B cell (primary cell): ENCODE measurements around the gene CD151. TPM values are rescaled to one million over a fixed set of nuclear protein-coding genes. Genes with fewer than 3 reads are reported as not detected.

Experiments
- ATAC-seq: fragments of 200-7000 bp; cut with Tn5 transposase; one replicate; pipeline ENCODE4 v1.10.0; 2021; ENCODE audit warnings: low read depth, mild to moderate bottlenecking, moderate number of reproducible peaks, moderate library complexity
- CTCF ChIA-PET: fragments of 350-600 bp; sonication (Branson Sonifier 250); formaldehyde crosslinking; loops from one replicate; lab custom pipeline; 2021; ENCODE audit warnings: antibody characterized with exemption, inconsistent platforms; lab: Charles Lee
- POLR2A ChIA-PET: fragments of 350-600 bp; sonication (Branson Sonifier 250); formaldehyde crosslinking; loops from one replicate; lab custom pipeline; 2021; ENCODE audit warnings: antibody characterized with exemption; lab: Charles Lee
- DNase-seq: peaks from one replicate; pipeline ENCODE4 v3.0.0; 2013
- H2AFZ ChIP-seq: 2 replicates; pipeline ENCODE4 v1.6.1; 2012; ENCODE audit warnings: mild to moderate bottlenecking, low read depth, low read length; ENCODE audit not compliant: insufficient read depth, poor library complexity, severe bottlenecking
- H3K27ac ChIP-seq, 2 donors: 1 replicate in 1 of 2; 2 replicates in 1 of 2; pipeline ENCODE4 v1.5.1; 2012 to 2013; ENCODE audit warnings: low read length in 2 of 2, mild to moderate bottlenecking in 2 of 2, moderate library complexity in 1 of 2
- H3K27me3 ChIP-seq, 4 experiments: fragments of 200-600 bp in 1 of 4; sonication (generic) in 1 of 4; replicated peaks in 1 of 4; 1 replicate in 2 of 4; 2 replicates in 2 of 4; pipeline versions ENCODE4 v1.6.1 to v1.7.0; 2013 to 2016; ENCODE audit warnings: low read length in 3 of 4, mild to moderate bottlenecking in 2 of 4, mixed read lengths in 1 of 4, moderate library complexity in 1 of 4; ENCODE audit not compliant: insufficient read depth in 4 of 4, control insufficient read depth in 3 of 4; ENCODE audit errors: control extremely low read depth in 1 of 4
- H3K36me3 ChIP-seq, 2 experiments: replicated peaks in 1 of 2; 1 replicate in 1 of 2; 2 replicates in 1 of 2; pipeline versions ENCODE4 v1.6.1 to v1.7.1; 2013; ENCODE audit warnings: low read length in 1 of 2; ENCODE audit not compliant: insufficient read depth in 2 of 2, control insufficient read depth in 1 of 2; ENCODE audit errors: control extremely low read depth in 1 of 2, extremely low read depth in 1 of 2
- H3K4me1 ChIP-seq, 2 donors: fragments of 200-600 bp in 1 of 2; sonication (generic) in 1 of 2; 1 replicate in 1 of 2; 2 replicates in 1 of 2; pipeline versions ENCODE4 v1.5.1 to v1.6.1; 2013 to 2017; ENCODE audit warnings: low read length in 2 of 2; ENCODE audit not compliant: control insufficient read depth in 2 of 2, insufficient read depth in 2 of 2
- H3K4me2 ChIP-seq: replicated peaks from 2 replicates; pipeline ENCODE3; 2012; ENCODE audit warnings: mild to moderate bottlenecking, low read depth, low read length; ENCODE audit not compliant: poor library complexity, severe bottlenecking
- H3K4me3 ChIP-seq, 5 experiments: fragments of 200-600 bp in 1 of 5; sonication (generic) in 1 of 5; 1 replicate in 3 of 5; 2 replicates in 2 of 5; pipeline versions ENCODE4 v1.5.1 to v1.7.0; 2011 to 2016; ENCODE audit warnings: low read length in 4 of 5, mild to moderate bottlenecking in 4 of 5, low read depth in 2 of 5, control low read depth in 1 of 5, moderate library complexity in 1 of 5; ENCODE audit not compliant: insufficient read depth in 1 of 5; ENCODE audit errors: control extremely low read depth in 1 of 5, extremely low read depth in 1 of 5
- H3K79me2 ChIP-seq: fragments of 200-600 bp; sonication (generic); one replicate; pipeline ENCODE4 v1.6.0; 2016; ENCODE audit warnings: low read length; ENCODE audit not compliant: control insufficient read depth, insufficient read depth
- H3K9ac ChIP-seq: fragments of 200-600 bp; sonication (generic); 2 replicates; pipeline ENCODE4 v1.6.1; 2017; ENCODE audit warnings: mild to moderate bottlenecking, low read length, moderate library complexity
- H3K9me3 ChIP-seq, 3 donors: one replicate each; pipeline versions ENCODE4 v1.6.1 to v1.7.1; 2013; ENCODE audit warnings: low read length in 2 of 3; ENCODE audit not compliant: control insufficient read depth in 2 of 3, insufficient read depth in 1 of 3; ENCODE audit errors: control extremely low read depth in 1 of 3
- H4K20me1 ChIP-seq: 2 replicates; pipeline ENCODE4 v1.6.0; 2012; ENCODE audit warnings: mild to moderate bottlenecking, low read length; ENCODE audit not compliant: insufficient read depth, control insufficient read depth, poor library complexity, severe bottlenecking
- H3K27ac Mint-ChIP-seq: one replicate; pipeline ENCODE4 v1.8.0; 2021; ENCODE audit warnings: mixed read lengths
- H3K27me3 Mint-ChIP-seq: one replicate; pipeline ENCODE4 v1.8.0; 2021; ENCODE audit warnings: mixed read lengths
- H3K4me1 Mint-ChIP-seq: one replicate; pipeline ENCODE4 v1.8.0; 2021; ENCODE audit warnings: mixed read lengths
- H3K4me3 Mint-ChIP-seq: one replicate; pipeline ENCODE4 v1.8.0; 2021; ENCODE audit warnings: mixed read lengths
- H3K9me3 Mint-ChIP-seq: one replicate; pipeline ENCODE4 v1.8.0; 2022; ENCODE audit warnings: mixed read lengths; ENCODE audit not compliant: insufficient read depth
- CTCF ChIP-seq: fragments of 200-600 bp; IDR thresholded peaks from one replicate; pipeline ENCODE4 v1.8.0; 2022; ENCODE audit warnings: antibody characterized with exemption, mild to moderate bottlenecking
- EZH2 ChIP-seq: IDR thresholded peaks from 2 replicates; pipeline ENCODE4 v1.6.1; 2012; ENCODE audit warnings: borderline replicate concordance, low read depth, mild to moderate bottlenecking, moderate library complexity, low read length; ENCODE audit not compliant: insufficient read depth, poor library complexity, severe bottlenecking
- WGBS: methylation state at CpG from one replicate; pipeline ENCODE4 v1.1.5; 2013; ENCODE audit warnings: missing lambda C conversion rate; ENCODE audit not compliant: insufficient coverage; 5-methylcytosine and 5-hydroxymethylcytosine counted together
- intact Hi-C: fragments of 100-400 bp; cut with micrococcal nuclease; formaldehyde crosslinking; loops from one replicate; pipeline ENCODE4 v1.10.0; 2022
- polyA plus RNA-seq: library from polyadenylated mRNA; depleted of rRNA; stranded (reverse); fragments of >200 nt; gene quantifications from 2 replicates; pipeline ENCODE4 v1.2.3, GENCODE V29; 2012
- total RNA-seq, 2 donors: library from RNA; stranded (reverse); fragments of 120-200 nt in 1 of 2; gene quantifications; 1 replicate in 1 of 2; 2 replicates in 1 of 2; pipeline versions ENCODE4 v1.2.3 to v1.2.4, GENCODE V29; 2013 to 2022

The CD151 gene
- total and polyA plus RNA-seq, 2 donors (not counting 1 experiment from before 2014, with no cell fraction given): 24.4 to 25.5 TPM

GRCh38 chr11:791658-792534 is 40.9 kb upstream of the CD151 start:
- peak overlapping the region; percentile 3 for H3K4me3 Mint-ChIP-seq
- DNase-seq: no peak
- H3K9ac ChIP-seq: no peak overlapping the region
- ATAC-seq: no peak
- no peak overlapping the region for H3K27ac Mint-ChIP-seq
- ChIA-PET CTCF (no interaction called here), POLR2A (interaction anchor here (0.6 kb wide), 1 partner anchor 49 kb away, joined by 5 read pairs; no protein-coding TSS in a partner anchor)
- H3K9me3 Mint-ChIP-seq: no peaks in the 10 kb centered on the region
- peaks cover 61% of the 10 kb centered on the region for H4K20me1 ChIP-seq
- no peaks in the 10 kb centered on the region for H3K27me3 Mint-ChIP-seq
- peaks cover 0 to 7% of the 10 kb centered on the region in 2 experiments for H3K36me3 ChIP-seq
- 98% methylated on average over 41 of the region's 49 CpGs for WGBS
- peaks cover 0 to 3% (median 0%) of the 10 kb centered on the region in 3 donors for H3K9me3 ChIP-seq
- peaks cover 0 to 24% (median 5%) of the 10 kb centered on the region in 4 experiments for H3K27me3 ChIP-seq
- no peak overlapping the region for H3K4me3 ChIP-seq
- intact Hi-C loops: loop anchor here (10.0 kb wide), 1 partner anchor 337 kb away; the partner anchor contains the start of gene PTDSS2
- peaks cover 25 to 40% of the 10 kb centered on the region in 2 donors for H3K4me1 ChIP-seq
- H2AFZ ChIP-seq: no peak overlapping the region
- H3K79me2 ChIP-seq: peaks cover 33% of the 10 kb centered on the region
- no peak for TF ChIP-seq EZH2
- TF ChIP-seq CTCF: no peak
- H3K4me1 Mint-ChIP-seq: peaks cover 16% of the 10 kb centered on the region
- H3K4me2 ChIP-seq: no peak overlapping the region
- no peak overlapping the region for H3K27ac ChIP-seq

GRCh38 chr11:792535-792821 is 40.3 kb upstream of the CD151 start:
- ChIA-PET CTCF (no interaction called here), POLR2A (interaction anchor here (0.7 kb wide), 1 partner anchor 9 kb away, joined by 3 read pairs; no protein-coding TSS in a partner anchor)

More at GRCh38 chr11:792535-792821, 40.3 kb upstream of the CD151 start:
- peaks cover 63% of the 10 kb centered on the region for H4K20me1 ChIP-seq
- DNase-seq (no peak), ATAC-seq (no peak)
- peaks cover 27 to 45% of the 10 kb centered on the region in 2 donors for H3K4me1 ChIP-seq
- Mint-ChIP-seq H3K9me3 (no peaks in the 10 kb centered on the region), H3K4me1 (peaks cover 21% of the 10 kb centered on the region), H3K4me3 (no peak overlapping the region), H3K27me3 (no peaks in the 10 kb centered on the region), H3K27ac (no peak overlapping the region)
- H3K27ac ChIP-seq: no peak overlapping the region
- 96% methylated on average over 12 of the region's 15 CpGs for WGBS
- no peak overlapping the region for H3K4me3 ChIP-seq
- no peak for TF ChIP-seq EZH2
- TF ChIP-seq CTCF: no peak
- H3K9ac ChIP-seq: no peak overlapping the region
- H2AFZ ChIP-seq: no peak overlapping the region
- H3K36me3 ChIP-seq: peaks cover 0 to 7% of the 10 kb centered on the region in 2 experiments
- H3K79me2 ChIP-seq: peaks cover 35% of the 10 kb centered on the region
- no peak overlapping the region for H3K4me2 ChIP-seq
- H3K27me3 ChIP-seq: peaks cover 0 to 24% (median 5%) of the 10 kb centered on the region in 4 experiments
- intact Hi-C loops: loop anchor here (10.0 kb wide), 1 partner anchor 338 kb away; the partner anchor contains the start of gene PTDSS2
- peaks cover 0 to 3% (median 0%) of the 10 kb centered on the region in 3 donors for H3K9me3 ChIP-seq
